ENCODE measurements around the gene SNTG2.

Gene SNTG2

GRCh38 chr2:926259-926793 is 24.3 kb upstream of the SNTG2 start:
- no peak overlapping the region for H3K4me3 ChIP-seq (ENCODE audit: low read length)
- no peak for TF ChIP-seq CTCF (IDR thresholded peaks at IDR 0.05; ENCODE audit: insufficient read depth, low read depth, low read length, missing control alignments)
- DNase-seq (ENCODE audit: low read depth) = no peak

GRCh38 chr2:926896-927295 is 23.8 kb upstream of the SNTG2 start:
- no peak overlapping the region for H3K4me3 ChIP-seq (ENCODE audit: low read length)
- no peak for TF ChIP-seq CTCF (IDR thresholded peaks at IDR 0.05; ENCODE audit: insufficient read depth, low read depth, low read length, missing control alignments)
- DNase-seq (ENCODE audit: low read depth) = no peak

- no peak for TF ChIP-seq CTCF (IDR thresholded peaks at IDR 0.05; ENCODE audit: insufficient read depth, low read depth, low read length, missing control alignments)
- no peak for DNase-seq (ENCODE audit: low read depth)
- no peak overlapping the region for H3K4me3 ChIP-seq (ENCODE audit: low read length)
Observed at GRCh38 chr2:929011-929735, 21.5 kb upstream of the SNTG2 start.

GRCh38 chr2:929925-930324 is 20.7 kb upstream of the SNTG2 start:
- no peak for DNase-seq (ENCODE audit: low read depth)
- TF ChIP-seq CTCF (IDR thresholded peaks at IDR 0.05; ENCODE audit: insufficient read depth, low read depth, low read length, missing control alignments) = no peak
- H3K4me3 ChIP-seq (ENCODE audit: low read length) = no peak overlapping the region

GRCh38 chr2:930935-931334 is 19.7 kb upstream of the SNTG2 start:
- H3K4me3 ChIP-seq (ENCODE audit: low read length) = no peak overlapping the region
- no peak for DNase-seq (ENCODE audit: low read depth)
- no peak for TF ChIP-seq CTCF (IDR thresholded peaks at IDR 0.05; ENCODE audit: insufficient read depth, low read depth, low read length, missing control alignments)

GRCh38 chr2:932320-933115 is 18.1 kb upstream of the SNTG2 start:
- TF ChIP-seq CTCF (IDR thresholded peaks at IDR 0.05; ENCODE audit: insufficient read depth, low read depth, low read length, missing control alignments) = no peak
- DNase-seq (ENCODE audit: low read depth) = no peak

More at GRCh38 chr2:932320-933115, 18.1 kb upstream of the SNTG2 start:
- no peak overlapping the region for H3K4me3 ChIP-seq (ENCODE audit: low read length)

Data from epithelial cell of esophagus (primary cell).